Activated CD8-positive, alpha-beta T cell treated with anti-CD3 and anti-CD28 coated beads for 36 hours (primary cell): Measurements from ENCODE around the gene TMEM223. TPM values are rescaled to one million over a fixed set of nuclear protein-coding genes. Genes with fewer than 3 reads are reported as not detected.
A peak's percentile ranks its signal among the peaks of the same experiment; 100 is the strongest.
"Not testable (repeated sequence)": the region's sequence is repeated elsewhere in the genome, so short reads cannot be mapped to it uniquely, and the experiment has no call there.

Experiments
- ATAC-seq: fragments of 200-7000 bp; cut with Tn5 transposase; one replicate; pipeline ENCODE4 v1.10.0; 2021; ENCODE audit warnings: mild to moderate bottlenecking, moderate library complexity
- CTCF ChIA-PET: fragments of 350-600 bp; sonication (Branson Sonifier 250); formaldehyde crosslinking; loops from one replicate; lab custom pipeline; 2021; ENCODE audit warnings: antibody characterized with exemption; lab: Charles Lee
- POLR2A ChIA-PET: fragments of 350-600 bp; sonication (Branson Sonifier 250); formaldehyde crosslinking; loops from one replicate; lab custom pipeline; 2021; ENCODE audit warnings: antibody characterized with exemption; lab: Charles Lee
- DNase-seq: peaks from one replicate; pipeline ENCODE4 v3.0.0-alpha.2; 2020
- H3K27ac Mint-ChIP-seq: one replicate; pipeline ENCODE4 v1.8.0; 2021; ENCODE audit warnings: mild to moderate bottlenecking, mixed read lengths
- H3K27me3 Mint-ChIP-seq: one replicate; pipeline ENCODE4 v1.8.0; 2021; ENCODE audit warnings: mixed read lengths
- H3K36me3 Mint-ChIP-seq: one replicate; pipeline ENCODE4 v1.8.0; 2021; ENCODE audit warnings: low read depth, mixed read lengths
- H3K4me1 Mint-ChIP-seq: one replicate; pipeline ENCODE4 v1.8.0; 2021; ENCODE audit warnings: low read depth, mixed read lengths
- H3K4me3 Mint-ChIP-seq: one replicate; pipeline ENCODE4 v1.8.0; 2021; ENCODE audit warnings: mild to moderate bottlenecking, moderate library complexity, mixed read lengths
- H3K9me3 Mint-ChIP-seq: one replicate; pipeline ENCODE4 v1.8.0; 2021; ENCODE audit warnings: mixed read lengths
- CTCF ChIP-seq: fragments of 200-600 bp; IDR thresholded peaks from one replicate; pipeline ENCODE4 v1.8.0; 2022; ENCODE audit warnings: antibody characterized with exemption, mild to moderate bottlenecking
- intact Hi-C: fragments of 100-400 bp; cut with micrococcal nuclease; formaldehyde crosslinking; loops from one replicate; pipeline ENCODE4 v1.10.0; 2022
- total RNA-seq, 2 experiments: library from RNA; stranded (reverse); gene quantifications; one replicate each; pipeline ENCODE4 v1.2.3, GENCODE V29; 2021

The TMEM223 gene
- 10 to 100 TPM; 12.3 to 12.7 TPM for total RNA-seq

GRCh38 chr11:62791501-62792201 lies at the start of gene TMEM223:
TSS of gene TMEM223 (minus strand) at chr11:62792006. CDS start at chr11:62791994, 12 bp downstream.
- no peak for TF ChIP-seq CTCF
- ChIA-PET POLR2A (interaction anchor here (0.7 to 11.0 kb wide), 14 partner anchors 12 to 127 kb away, joined by 3 to 228 read pairs (median 4); partner anchors contain the start of genes C11orf98, CSKMT, NXF1 and SLC3A2), CTCF (interaction anchor here (1.5 kb wide), 1 partner anchor 38 kb away, joined by 3 read pairs; the partner anchor contains the start of gene ZBTB3)
- Mint-ChIP-seq H3K27me3 (no peaks in the 10 kb centered on the region), H3K9me3 (no peaks in the 10 kb centered on the region), H3K27ac (peak within 1 kb of the TSS; percentile 91), H3K4me3 (peak within 1 kb of the TSS; percentile 91), H3K36me3 (peaks cover 68% of the 10 kb centered on the region), H3K4me1 (peaks cover 41% of the 10 kb centered on the region)
- ATAC-seq (peak; percentile 82), DNase-seq (peak; percentile 92)
- intact Hi-C loops: no loop called here

DNA sequence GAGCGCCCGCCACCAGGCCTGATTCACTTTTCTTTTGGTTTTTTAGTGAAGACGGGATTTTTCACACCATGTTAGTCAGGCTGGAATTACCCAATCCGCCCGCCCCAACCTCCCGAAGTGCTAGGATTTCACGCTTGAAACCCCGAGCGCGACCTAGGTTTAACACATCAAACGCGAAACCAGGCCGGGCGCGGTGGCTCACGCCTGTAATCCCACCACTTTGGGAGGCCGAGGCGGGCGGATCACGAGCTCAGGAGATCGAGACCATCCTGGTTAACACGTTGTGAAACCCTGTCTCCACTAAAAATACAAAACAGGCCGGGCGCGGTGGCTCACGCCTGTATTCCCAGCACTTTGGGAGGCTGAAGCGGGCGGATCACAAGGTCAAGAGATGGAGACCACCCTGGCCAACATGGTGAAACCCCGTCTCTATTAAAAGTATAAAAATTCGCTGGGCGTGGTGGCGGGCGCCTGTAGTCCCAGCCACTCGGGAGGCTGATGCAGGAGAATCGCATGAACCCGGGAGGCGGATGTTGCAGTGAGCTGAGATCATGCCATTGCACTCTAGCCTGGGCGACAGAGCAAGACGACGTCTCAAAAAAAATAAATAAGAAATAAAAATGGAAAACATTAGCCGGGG lies 49.0 kb upstream of the TMEM223 start:
- H3K4me1 Mint-ChIP-seq: peaks cover 27% of the 10 kb centered on the region
- not testable (repeated sequence) for H3K9me3 Mint-ChIP-seq, H3K27ac Mint-ChIP-seq, H3K27me3 Mint-ChIP-seq, H3K4me3 Mint-ChIP-seq
- intact Hi-C loops: loop anchor here (1.0 to 10.0 kb wide), 2 partner anchors 12 to 246 kb away; partner anchors contain the start of gene TUT1
- H3K36me3 Mint-ChIP-seq: peaks cover 20% of the 10 kb centered on the region
- DNase-seq (peak; percentile 89), ATAC-seq (peak; percentile 10)
- ChIA-PET POLR2A (interaction anchor here (0.5 to 17.2 kb wide), 75 partner anchors 8 to 1947 kb away, joined by 3 to 997 read pairs (median 5); partner anchors contain the start of genes B3GAT3, BSCL2, C11orf98 and CSKMT), CTCF (interaction anchor here (0.7 to 3.4 kb wide), 6 partner anchors 9 to 249 kb away, joined by 3 to 33 read pairs (median 5); partner anchors contain the start of genes STX5, TMEM179B and TUT1)

- H3K27me3 Mint-ChIP-seq: no peaks in the 10 kb centered on the region
- intact Hi-C loops: no loop called here
- DNase-seq (peak; percentile 95), ATAC-seq (peak; percentile 45)
- no peak within 1 kb of the TSS for H3K4me3 Mint-ChIP-seq
- H3K9me3 Mint-ChIP-seq: no peaks in the 10 kb centered on the region
- CTCF ChIA-PET: interaction anchor here (1.8 to 3.4 kb wide), 3 partner anchors 12 to 51 kb away, joined by 4 to 33 read pairs (median 6); partner anchors contain the start of gene TMEM179B
- H3K4me1 Mint-ChIP-seq: peaks cover 40% of the 10 kb centered on the region
- peaks cover 25% of the 10 kb centered on the region for H3K36me3 Mint-ChIP-seq
- no peak within 1 kb of the TSS for H3K27ac Mint-ChIP-seq
- TF ChIP-seq CTCF: no peak
- POLR2A ChIA-PET: interaction anchor here (0.6 to 17.2 kb wide), 22 partner anchors 12 to 1385 kb away, joined by 3 to 997 read pairs (median 10); partner anchors contain the start of genes BSCL2, C11orf98, CSKMT and GNG3
Measured at GRCh38 chr11:62839050-62839945, 47.5 kb upstream of the TMEM223 start, which contains the start of gene WDR74. TSS of gene WDR74 (minus strand) at chr11:62839590. CDS start at chr11:62839570, 20 bp downstream.

DNA sequence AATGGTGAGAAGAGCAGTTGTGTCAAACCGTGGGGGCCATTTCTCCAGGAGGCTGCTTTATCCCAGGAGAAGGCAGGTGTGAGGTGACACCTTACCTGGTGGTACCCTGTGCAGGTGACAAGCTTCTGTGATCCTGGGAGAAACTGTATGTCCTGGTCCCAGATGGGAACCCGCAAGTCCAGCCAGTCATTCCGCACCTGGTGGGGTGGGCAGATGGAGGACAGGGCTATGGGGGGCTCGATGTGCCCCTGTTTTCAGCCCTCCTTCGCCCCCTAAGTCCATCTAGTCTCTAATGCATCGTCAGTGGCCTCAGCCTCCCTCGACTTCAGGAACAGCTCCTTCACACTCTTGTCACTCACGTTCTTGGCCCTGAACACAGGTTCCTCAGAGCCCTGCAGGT lies 43.5 kb upstream of the TMEM223 start:
- DNase-seq: no peak
- intact Hi-C loops: no loop called here
- ATAC-seq: no peak
- peaks cover 53% of the 10 kb centered on the region for H3K4me1 Mint-ChIP-seq
- H3K4me3 Mint-ChIP-seq: no peak overlapping the region
- no peak for TF ChIP-seq CTCF
- no peaks in the 10 kb centered on the region for H3K27me3 Mint-ChIP-seq
- POLR2A ChIA-PET: interaction anchor here (0.8 to 17.2 kb wide), 7 partner anchors 8 to 244 kb away, joined by 3 to 997 read pairs (median 6); partner anchors contain the start of genes SLC3A2 and TUT1
- peaks cover 35% of the 10 kb centered on the region for H3K36me3 Mint-ChIP-seq
- CTCF ChIA-PET: interaction anchor here (2.0 kb wide), 1 partner anchor 49 kb away, joined by 6 read pairs; no protein-coding TSS in a partner anchor
- no peaks in the 10 kb centered on the region for H3K9me3 Mint-ChIP-seq
- H3K27ac Mint-ChIP-seq: no peak overlapping the region
